Hematopoietic multipotent progenitor cell treated with erythropoietin and hydrocortisone succinate and interleukin-3 and kit ligand, for 17 days (in vitro differentiated cells): ENCODE results near the gene OR10G3.
"Not testable (repeated sequence)": the region's sequence is repeated elsewhere in the genome, so short reads cannot be mapped to it uniquely, and the experiment has no call there.

Experiments used
- DNase-seq: peaks from one replicate; pipeline ENCODE4 v3.0.0-alpha.2; 2015; ENCODE audit warnings: low spot score

The OR10G3 gene

GRCh38 chr14:21579976-21580375 is at the start of gene OR10G3:
OR10G3 (minus strand) TSS chr14:21580076; CDS start chr14:21570744, 9,332 bp downstream.
- DNase-seq, result no peak

- no peak for DNase-seq
These were observed 46.8 kb upstream of the OR10G3 start for GRCh38 chr14:21626491-21627230.

GRCh38 chr14:21617614-21618013 is 37.7 kb upstream of the OR10G3 start:
- no peak for DNase-seq

- DNase-seq, result no peak
These were observed 34.4 kb upstream of the OR10G3 start for GRCh38 chr14:21614240-21614639.

GRCh38 chr14:21612324-21612723 is 32.4 kb upstream of the OR10G3 start:
- no peak for DNase-seq

GRCh38 chr14:21602181-21602580 is 22.3 kb upstream of the OR10G3 start:
- DNase-seq, result not testable (repeated sequence)

- DNase-seq, result no peak
These were observed 9.4 kb upstream of the OR10G3 start for GRCh38 chr14:21589317-21589716.

- DNase-seq, result no peak
These were observed 4.2 kb downstream of the OR10G3 start for GRCh38 chr14:21575661-21576060.

- DNase-seq, result no peak
These were observed 7.3 kb downstream of the OR10G3 start for GRCh38 chr14:21572604-21573003.

- no peak for DNase-seq
These were observed 21.1 kb downstream of the OR10G3 start for GRCh38 chr14:21558703-21559170.

- DNase-seq, result peak; percentile 89
These were observed 22.6 kb downstream of the OR10G3 start for GRCh38 chr14:21557084-21557901.

- no peak for DNase-seq
These were observed 23.3 kb downstream of the OR10G3 start for GRCh38 chr14:21556378-21557083.

- no peak for DNase-seq
These were observed 26.6 kb downstream of the OR10G3 start for GRCh38 chr14:21553266-21553665.

GRCh38 chr14:21544588-21544987 is 35.3 kb downstream of the OR10G3 start:
- not testable (repeated sequence) for DNase-seq

GRCh38 chr14:21543963-21544362 is 35.9 kb downstream of the OR10G3 start:
- DNase-seq, result no peak

- DNase-seq, result no peak
These were observed 36.3 kb downstream of the OR10G3 start for GRCh38 chr14:21543521-21543960.

- no peak for DNase-seq
These were observed 38.3 kb downstream of the OR10G3 start for GRCh38 chr14:21541413-21542074.

GRCh38 chr14:21539189-21539940 is 40.5 kb downstream of the OR10G3 start:
- no peak for DNase-seq

GRCh38 chr14:21537090-21537424 is 42.8 kb downstream of the OR10G3 start:
- no peak for DNase-seq

- DNase-seq, result no peak
These were observed 43.3 kb downstream of the OR10G3 start for GRCh38 chr14:21536418-21537089.
